K562 (cell line): ENCODE data around the gene SLC9C2.

Experiments
- CEBPB ChIP-seq: fragments of 450-650 bp; IDR thresholded peaks from 2 replicates; pipeline ENCODE4 v1.6.1; 2016; ENCODE audit warnings: missing genetic modification characterization, missing compliant biosample characterization
- CTCF ChIP-seq, 3 experiments: IDR thresholded peaks in 2 of 3; conservative IDR thresholded peaks in 1 of 3; 2 replicates each; pipeline ENCODE4 v1.5.1; 2011 to 2012; ENCODE audit warnings: low read length in 3 of 3, mild to moderate bottlenecking in 3 of 3, control low read depth in 2 of 3, improper control_type of control experiment in 1 of 3, inconsistent platforms in 1 of 3, low read depth in 1 of 3, mixed read lengths in 1 of 3, moderate library complexity in 1 of 3; ENCODE audit not compliant: insufficient read depth in 2 of 3
- EZH2 ChIP-seq: IDR thresholded peaks from 2 replicates; pipeline ENCODE4 v1.6.1; 2012; ENCODE audit warnings: low read depth, mild to moderate bottlenecking, inconsistent platforms, low read length, borderline replicate concordance
- FOXK2 ChIP-seq, 2 experiments: fragments of 450-650 bp; IDR thresholded peaks in 1 of 2; conservative IDR thresholded peaks in 1 of 2; 2 replicates each; pipeline ENCODE4 v1.6.1; 2016; ENCODE audit warnings: low read depth in 2 of 2, mild to moderate bottlenecking in 1 of 2
- NR2F6 ChIP-seq: fragments of 450-650 bp; formaldehyde crosslinking; IDR thresholded peaks from 2 replicates; pipeline ENCODE4 v1.4.0; 2020; ENCODE audit warnings: mild to moderate bottlenecking
- TOE1 ChIP-seq, 2 experiments: fragments of 450-650 bp in 1 of 2; sonication (generic) in 1 of 2; formaldehyde crosslinking in 1 of 2; IDR thresholded peaks; 2 replicates each; pipeline versions ENCODE4 v1.7.1 to v1.8.0; 2016 to 2022; ENCODE audit warnings: borderline replicate concordance in 2 of 2, mild to moderate bottlenecking in 2 of 2, antibody characterized with exemption in 1 of 2, inconsistent platforms in 1 of 2, low read depth in 1 of 2, missing genetic modification reagents in 1 of 2, moderate library complexity in 1 of 2
- USF2 ChIP-seq: sonication (generic); formaldehyde crosslinking; IDR thresholded peaks from 2 replicates; pipeline ENCODE4 v1.5.0; 2020; ENCODE audit warnings: missing genetic modification reagents
- ZFP1 ChIP-seq: fragments of 450-650 bp; formaldehyde crosslinking; IDR thresholded peaks from 2 replicates; pipeline ENCODE4 v1.4.0; 2020; ENCODE audit warnings: mild to moderate bottlenecking, mixed read lengths
- ZFX ChIP-seq: sonication (generic); formaldehyde crosslinking; IDR thresholded peaks from 2 replicates; pipeline ENCODE4 v1.8.0; 2022; ENCODE audit warnings: mild to moderate bottlenecking, missing genetic modification reagents, moderate library complexity
- ZNF212 ChIP-seq: fragments of 450-650 bp; formaldehyde crosslinking; IDR thresholded peaks from 2 replicates; pipeline ENCODE4 v1.4.0; 2020; ENCODE audit warnings: mild to moderate bottlenecking

GRCh38 chr1:173451981-173452380, 150.9 kb downstream of the SLC9C2 start:
- TF ChIP-seq ZNF212 (CRISPR knock-in tag) = no peak
- TF ChIP-seq ZFP1 = no peak
- TF ChIP-seq USF2 (CRISPR knock-in tag) = no peak
- no peak for TF ChIP-seq FOXK2 (conservative IDR thresholded peaks at IDR 0.05 in 1 of 2, IDR thresholded peaks at IDR 0.05 in 1 of 2; ENCODE audit: low read depth in 2 of 2)
- TF ChIP-seq TOE1 (IDR thresholded peaks at IDR 0.05; ENCODE audit: borderline replicate concordance) = no peak
- TF ChIP-seq TOE1 (CRISPR knock-in tag; IDR thresholded peaks at IDR 0.05; ENCODE audit: borderline replicate concordance, low read depth) = no peak
- TF ChIP-seq CTCF (IDR thresholded peaks at IDR 0.05 in 2 of 3, conservative IDR thresholded peaks at IDR 0.05 in 1 of 3; ENCODE audit: insufficient read depth in 2 of 3, low read depth in 1 of 3, low read length in 3 of 3) = no peak
- peak; percentile 39; the same call in 1 of the 2 replicates for TF ChIP-seq CEBPB (tag)
- TF ChIP-seq NR2F6 (CRISPR knock-in tag) = no peak
- no peak for TF ChIP-seq ZFX (CRISPR knock-in tag)
- no peak for TF ChIP-seq EZH2
